Immature natural killer cell (primary cell): ENCODE measurements around the gene MS4A8. TPM values are rescaled to one million over a fixed set of nuclear protein-coding genes. Genes with fewer than 3 reads are reported as not detected.

Source experiments
- DNase-seq, 3 donors: peaks; one replicate each; pipeline ENCODE4 v3.0.0; 2022; ENCODE audit warnings: mixed read lengths in 1 of 3
- H3K27ac Mint-ChIP-seq, 6 donors: one replicate each; pipeline ENCODE4 v1.8.0; 2020; ENCODE audit warnings: mixed read lengths in 6 of 6, mild to moderate bottlenecking in 5 of 6, inconsistent platforms in 4 of 6, moderate library complexity in 3 of 6
- H3K27me3 Mint-ChIP-seq, 3 donors: one replicate each; pipeline ENCODE4 v1.8.0; 2020 to 2021; ENCODE audit warnings: low read depth in 3 of 3, mild to moderate bottlenecking in 3 of 3, mixed read lengths in 3 of 3, moderate library complexity in 3 of 3, inconsistent platforms in 1 of 3
- H3K36me3 Mint-ChIP-seq, 3 donors: one replicate each; pipeline ENCODE4 v1.8.0; 2020; ENCODE audit warnings: mixed read lengths in 3 of 3, inconsistent platforms in 2 of 3, mild to moderate bottlenecking in 2 of 3
- H3K4me1 Mint-ChIP-seq, 2 donors: one replicate each; pipeline ENCODE4 v1.8.0; 2020; ENCODE audit warnings: inconsistent platforms in 2 of 2, mild to moderate bottlenecking in 2 of 2, mixed read lengths in 2 of 2, moderate library complexity in 1 of 2
- H3K4me3 Mint-ChIP-seq, 5 donors: one replicate each; pipeline ENCODE4 v1.8.0; 2020; ENCODE audit warnings: mild to moderate bottlenecking in 5 of 5, mixed read lengths in 5 of 5, inconsistent platforms in 3 of 5, moderate library complexity in 3 of 5
- H3K9me3 Mint-ChIP-seq, 6 donors: one replicate each; pipeline ENCODE4 v1.8.0; 2020; ENCODE audit warnings: mild to moderate bottlenecking in 6 of 6, mixed read lengths in 6 of 6, inconsistent platforms in 4 of 6, moderate library complexity in 3 of 6
- polyA plus RNA-seq, 3 donors: library from polyadenylated mRNA; unstranded; fragments of 300-500 nt; fragmentation: Illumina TruSeq; gene quantifications; one replicate each; pipeline ENCODE4 v1.2.3, GENCODE V29; 2021

The MS4A8 gene
- polyA plus RNA-seq, 3 donors from 2014 or later: not detected

DNA sequence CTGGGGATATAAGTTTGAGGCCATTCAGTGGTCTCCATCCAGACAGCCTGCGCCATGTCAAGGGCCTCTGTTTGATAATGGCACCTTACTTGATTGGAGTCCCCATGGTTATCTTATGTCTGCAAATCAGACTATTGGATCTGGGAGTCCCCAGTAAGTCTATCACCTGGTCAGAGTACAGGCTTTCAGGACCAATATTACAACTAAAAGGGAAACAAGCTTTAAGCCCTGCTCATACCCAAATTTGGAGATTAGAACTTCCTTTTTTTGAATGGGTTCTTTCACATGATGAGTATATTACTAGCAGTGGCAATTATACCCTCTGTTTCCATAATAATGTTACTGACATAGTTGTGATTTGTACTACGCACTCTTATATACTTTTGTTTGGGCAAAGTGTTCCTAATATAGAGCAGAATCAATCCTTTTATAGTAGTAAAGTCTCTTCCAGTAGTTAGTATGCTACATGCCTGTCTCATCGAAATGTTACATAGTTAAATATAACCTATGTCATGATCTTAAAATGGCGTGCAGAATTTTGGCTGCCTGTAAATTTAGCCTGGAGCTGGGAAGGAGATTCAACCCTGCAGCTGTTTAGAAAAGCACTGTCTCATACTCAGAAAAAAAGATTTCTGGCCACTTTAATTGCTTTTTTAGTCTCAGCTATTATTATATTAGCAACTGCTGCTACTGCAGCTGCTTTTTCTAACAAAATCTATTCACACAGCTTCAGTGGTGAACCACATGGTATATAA lies 62.2 kb downstream of the MS4A8 start:
- Mint-ChIP-seq H3K36me3 (no peaks in the 10 kb centered on the region), H3K27ac (no peak overlapping the region), H3K9me3 (no peaks in the 10 kb centered on the region), H3K27me3 (peaks cover 2 to 12% (median 2%) of the 10 kb centered on the region in 3 donors), H3K4me1 (no peaks in the 10 kb centered on the region), H3K4me3 (no peak overlapping the region)
- no peak for DNase-seq

DNA sequence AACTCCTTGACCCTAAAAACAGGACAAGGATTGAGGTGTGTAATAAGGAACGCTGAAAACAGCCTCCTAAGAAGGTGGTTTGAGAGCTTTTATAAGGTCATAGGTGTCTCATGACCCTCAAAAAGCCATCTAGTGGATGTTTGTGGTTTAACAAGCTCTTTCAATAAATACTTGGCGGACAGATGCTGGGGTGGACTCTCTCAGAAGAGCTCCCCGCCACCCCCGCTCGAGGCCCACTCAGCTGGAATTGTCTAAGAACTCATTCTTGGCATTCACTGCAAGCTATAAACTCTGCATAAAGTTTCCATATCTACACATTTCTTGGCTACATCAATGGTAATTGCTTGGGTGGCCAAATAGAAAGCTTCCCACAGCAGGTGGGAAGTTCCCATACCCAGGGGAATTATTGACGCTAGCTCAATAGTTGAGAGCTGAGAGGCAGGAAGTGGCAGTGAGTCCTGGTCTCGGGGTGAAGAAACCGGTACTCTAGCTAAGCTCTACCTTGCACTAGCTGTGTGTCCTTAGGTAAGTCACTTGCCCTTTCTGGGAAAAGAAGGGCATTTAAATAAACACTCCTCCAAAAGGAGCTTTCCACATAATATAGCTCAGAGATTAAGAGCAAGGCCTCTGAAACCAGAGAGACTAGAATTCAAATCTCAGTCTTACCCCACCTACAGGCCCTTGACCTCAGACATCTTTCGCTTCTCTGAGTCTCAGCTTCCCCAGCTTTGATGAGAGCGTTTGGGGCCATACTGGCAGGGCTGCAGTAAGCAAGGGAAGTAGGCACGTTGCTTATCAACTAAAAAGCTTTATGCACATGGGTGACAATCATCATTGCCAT lies 63.7 kb downstream of the MS4A8 start:
- no peak for DNase-seq
- Mint-ChIP-seq H3K9me3 (no peaks in the 10 kb centered on the region), H3K4me1 (no peaks in the 10 kb centered on the region), H3K36me3 (no peaks in the 10 kb centered on the region), H3K27ac (no peak overlapping the region), H3K27me3 (peaks cover 2 to 7% (median 2%) of the 10 kb centered on the region in 3 donors), H3K4me3 (no peak overlapping the region)

DNA sequence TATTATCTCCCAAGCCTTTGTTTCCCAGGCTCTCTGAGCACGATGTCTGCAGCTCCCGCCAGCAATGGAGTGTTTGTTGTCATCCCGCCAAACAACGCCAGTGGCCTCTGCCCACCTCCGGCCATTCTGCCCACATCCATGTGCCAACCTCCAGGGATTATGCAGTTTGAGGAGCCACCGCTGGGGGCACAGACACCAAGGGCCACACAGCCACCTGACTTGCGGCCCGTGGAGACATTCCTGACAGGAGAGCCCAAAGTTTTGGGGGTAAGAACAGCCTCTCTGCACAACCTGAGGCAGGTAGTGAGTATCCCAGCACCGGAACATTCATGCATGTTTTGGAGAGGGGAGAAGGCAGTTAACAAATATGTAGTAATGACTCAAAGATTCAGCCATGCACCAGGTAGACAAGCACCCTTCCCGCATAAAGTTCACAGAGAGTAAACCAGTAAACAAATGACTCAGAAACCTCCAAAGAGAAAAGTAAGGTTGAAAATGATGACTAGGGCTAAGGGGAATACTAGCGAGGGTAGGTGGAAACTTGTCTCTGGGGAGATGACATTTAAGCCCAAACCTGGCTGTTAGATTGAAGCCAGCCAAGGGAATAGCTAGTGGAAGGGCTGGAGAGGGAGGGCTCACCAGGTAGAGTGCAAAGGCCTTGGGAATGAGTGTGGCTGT lies 64.4 kb downstream of the MS4A8 start:
- Mint-ChIP-seq H3K27me3 (peaks cover 2 to 5% (median 2%) of the 10 kb centered on the region in 3 donors), H3K4me1 (no peaks in the 10 kb centered on the region), H3K27ac (no peak overlapping the region)

DNA sequence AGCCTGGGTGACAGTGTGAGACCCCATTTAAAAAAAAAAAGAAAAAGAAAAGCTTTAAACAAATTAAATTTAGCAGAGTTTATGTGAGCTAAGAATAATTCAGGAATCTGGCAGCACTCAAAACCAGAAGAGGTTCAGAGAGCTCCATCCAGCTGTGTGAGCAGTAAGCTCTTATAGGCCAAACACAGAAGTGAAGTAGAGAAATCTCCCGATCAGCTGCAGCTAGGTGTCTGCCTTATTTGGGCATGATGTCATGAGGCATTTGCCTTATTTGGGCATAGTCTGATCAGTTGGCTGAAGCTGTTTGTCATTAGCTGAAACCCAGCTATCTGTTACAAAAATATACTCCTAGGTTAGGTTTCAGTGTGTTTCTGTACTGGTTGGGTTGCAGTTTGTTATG lies 65.5 kb downstream of the MS4A8 start:
- Mint-ChIP-seq H3K27ac (no peak overlapping the region), H3K4me3 (no peak overlapping the region), H3K36me3 (no peaks in the 10 kb centered on the region), H3K9me3 (no peaks in the 10 kb centered on the region), H3K27me3 (peaks cover 0 to 5% (median 2%) of the 10 kb centered on the region in 3 donors), H3K4me1 (no peaks in the 10 kb centered on the region)
- no peak for DNase-seq

More for the DNA sequence above, 64.4 kb downstream of the MS4A8 start:
- Mint-ChIP-seq H3K9me3 (no peaks in the 10 kb centered on the region), H3K4me3 (no peak overlapping the region), H3K36me3 (no peaks in the 10 kb centered on the region)
- no peak for DNase-seq

DNA sequence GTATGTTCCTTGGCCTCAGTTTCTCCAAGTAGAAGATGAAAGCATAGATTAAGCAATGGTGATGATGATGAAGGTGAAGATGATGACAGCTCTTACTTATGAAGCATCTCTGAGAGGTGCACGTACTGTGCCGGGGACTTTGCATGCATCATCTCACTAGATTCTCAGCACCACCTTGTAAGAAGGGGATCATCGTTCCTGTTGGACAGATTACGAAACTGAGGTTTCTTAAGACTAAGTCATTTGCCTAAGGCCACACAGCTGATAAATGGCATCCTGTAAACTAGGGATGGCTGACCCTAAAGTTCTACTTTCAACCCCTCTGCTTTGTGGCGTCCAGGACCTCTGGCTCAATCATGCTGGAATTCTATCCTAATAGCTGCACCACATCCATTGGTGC lies 65.9 kb downstream of the MS4A8 start:
- Mint-ChIP-seq H3K4me1 (no peaks in the 10 kb centered on the region), H3K27ac (no peak overlapping the region), H3K4me3 (no peak overlapping the region), H3K36me3 (no peaks in the 10 kb centered on the region), H3K27me3 (peaks cover 0 to 5% (median 2%) of the 10 kb centered on the region in 3 donors), H3K9me3 (no peaks in the 10 kb centered on the region)
- no peak for DNase-seq

Other genes starting within 250 kb of the MS4A8 start
- 1 to 10 TPM; 1.2 to 2.8 (median 2.3) TPM for gene MS4A1, start 243.8 kb upstream of the MS4A8 start, polyA plus RNA-seq
- gene MS4A12, start 206.8 kb upstream of the MS4A8 start, polyA plus RNA-seq: not detected
- gene MS4A13, start 184.2 kb upstream of the MS4A8 start, polyA plus RNA-seq: not detected
- not detected for gene MS4A18, start 25.1 kb downstream of the MS4A8 start, polyA plus RNA-seq
- not detected for gene MS4A15, start 57.3 kb downstream of the MS4A8 start, polyA plus RNA-seq
- gene MS4A10, start 85.7 kb downstream of the MS4A8 start, polyA plus RNA-seq: not detected
- gene CCDC86, start 142.5 kb downstream of the MS4A8 start, polyA plus RNA-seq: 10 to 100 TPM in 1 of 3 donors, 1 to 10 TPM in 2; 5.6 to 16.5 (median 7.4) TPM
- under 1 TPM in 2 of 3 donors, not detected in 1; 0.46 to 0.49 TPM for gene PTGDR2, start 156.3 kb downstream of the MS4A8 start, polyA plus RNA-seq
- not detected for gene ZP1, start 167.9 kb downstream of the MS4A8 start, polyA plus RNA-seq
- 10 to 100 TPM in 2 of 3 donors, 1 to 10 TPM in 1; 8.9 to 15.2 (median 13.6) TPM for gene PRPF19, start 207.0 kb downstream of the MS4A8 start, polyA plus RNA-seq
- gene TMEM109, start 214.5 kb downstream of the MS4A8 start, polyA plus RNA-seq: 100 to 1,000 TPM; 292 to 631 (median 400) TPM
- gene TMEM132A, start 224.8 kb downstream of the MS4A8 start, polyA plus RNA-seq: not detected